ENCODE measurements around the gene SRI.
"Not testable (repeated sequence)": the region's sequence is repeated elsewhere in the genome, so short reads cannot be mapped to it uniquely, and the experiment has no call there.

SRI gene

DNA sequence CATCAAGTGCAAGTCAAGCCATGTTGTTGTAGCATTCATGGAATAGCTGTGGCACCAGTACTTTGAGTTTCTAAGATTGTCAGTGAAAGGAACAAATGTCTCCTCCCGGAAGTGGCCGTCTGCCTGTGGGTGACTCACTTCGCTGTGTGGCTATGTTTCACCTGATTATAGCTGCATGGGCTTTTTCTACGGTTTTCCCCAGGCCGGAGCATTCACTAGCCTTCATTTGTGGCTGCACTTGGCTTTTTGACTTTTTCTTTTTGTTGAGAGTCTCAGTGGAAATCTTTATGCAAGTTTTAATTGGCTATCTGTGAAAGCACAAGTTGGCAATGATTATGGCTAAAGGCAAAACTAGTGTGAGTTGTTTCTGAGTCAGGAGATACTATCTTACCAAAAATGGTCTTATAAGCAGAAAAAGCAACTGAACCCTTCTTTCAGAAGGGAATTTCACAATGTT, 35.0 kb downstream of the SRI start:
- TF ChIP-seq POLR2A (IDR thresholded peaks at IDR 0.05; ENCODE audit: low read length) (no peak), GATA1 (IDR thresholded peaks at IDR 0.05; ENCODE audit: low read depth, low read length) (no peak)
- DNase-seq: peak in 1 of 2 experiments; percentile 5

DNA sequence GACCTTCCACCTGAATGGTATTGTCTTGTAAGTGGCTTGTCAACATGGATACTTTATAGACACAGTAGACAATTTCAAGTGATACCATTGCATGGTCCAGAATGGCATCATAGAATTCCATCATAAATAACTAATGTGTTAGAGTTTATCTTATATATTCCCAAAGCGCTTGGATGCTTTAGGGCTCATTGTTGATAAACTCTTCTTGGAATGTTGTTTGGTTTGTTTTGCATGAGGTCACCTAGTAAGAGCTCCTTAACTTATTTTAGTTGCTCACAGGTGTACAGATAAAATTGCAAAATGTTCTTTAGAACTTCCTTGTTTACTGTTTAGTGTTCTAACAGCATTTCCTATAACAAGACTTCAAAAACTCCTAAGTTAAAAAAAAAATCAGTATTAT, 36.8 kb downstream of the SRI start:
- TF ChIP-seq POLR2A (IDR thresholded peaks at IDR 0.05; ENCODE audit: low read length) (no peak), GATA1 (IDR thresholded peaks at IDR 0.05; ENCODE audit: low read depth, low read length) (no peak)
- no peak for DNase-seq

DNA sequence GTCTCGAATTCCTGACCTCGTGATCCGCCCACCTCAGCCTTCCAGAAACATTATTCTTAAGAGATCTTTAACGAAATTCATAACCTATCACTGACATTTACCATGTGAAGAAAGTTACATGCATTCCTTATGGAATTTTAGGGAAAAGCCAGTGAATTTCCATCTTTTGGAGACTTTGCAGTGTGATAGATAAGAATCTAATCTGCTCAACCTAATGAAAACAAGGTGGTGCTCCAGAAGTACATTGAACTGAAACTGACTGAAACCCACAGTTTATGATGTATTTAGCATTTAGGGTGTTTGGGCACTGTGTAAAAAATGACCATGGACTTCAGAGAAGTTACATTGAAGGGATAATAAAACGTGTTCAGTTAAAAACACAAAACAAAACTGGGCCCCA, 43.6 kb downstream of the SRI start:
- TF ChIP-seq POLR2A (IDR thresholded peaks at IDR 0.05; ENCODE audit: low read length) (no peak), GATA1 (IDR thresholded peaks at IDR 0.05; ENCODE audit: low read depth, low read length) (no peak)
- DNase-seq: no peak

- TF ChIP-seq GATA1 (IDR thresholded peaks at IDR 0.05; ENCODE audit: low read depth, low read length): no peak
- TF ChIP-seq POLR2A (IDR thresholded peaks at IDR 0.05; ENCODE audit: low read length): no peak
- DNase-seq: no peak
These were observed 47.0 kb downstream of the SRI start for GRCh38 chr7:88172842-88173241.

- no peak for TF ChIP-seq GATA1 (IDR thresholded peaks at IDR 0.05; ENCODE audit: low read depth, low read length)
- no peak for TF ChIP-seq POLR2A (IDR thresholded peaks at IDR 0.05; ENCODE audit: low read length)
- peak; percentile 27 to 53 for DNase-seq
These were observed 50.0 kb downstream of the SRI start for GRCh38 chr7:88169717-88170320.

DNA sequence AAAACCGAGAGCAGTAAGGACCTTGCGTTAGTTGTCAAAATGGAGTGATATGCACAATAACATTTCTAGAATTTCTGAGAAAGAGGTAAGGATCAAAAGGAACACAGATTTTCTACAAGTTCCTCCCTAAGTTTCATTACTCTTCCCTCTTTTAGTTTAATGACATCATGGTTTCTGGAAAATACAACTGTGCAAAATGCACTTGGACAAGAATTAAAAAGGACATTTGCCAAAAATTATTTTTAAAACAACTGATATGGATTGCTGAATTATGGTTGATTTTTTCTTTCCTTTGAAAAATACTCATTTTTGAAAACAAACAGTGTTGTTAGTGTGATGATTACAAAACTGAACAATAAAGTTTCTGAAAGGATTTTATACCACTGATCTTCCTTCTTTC, 52.1 kb downstream of the SRI start:
- TF ChIP-seq GATA1 (IDR thresholded peaks at IDR 0.05; ENCODE audit: low read depth, low read length) (no peak), POLR2A (IDR thresholded peaks at IDR 0.05; ENCODE audit: low read length) (no peak)
- DNase-seq: no peak

DNA sequence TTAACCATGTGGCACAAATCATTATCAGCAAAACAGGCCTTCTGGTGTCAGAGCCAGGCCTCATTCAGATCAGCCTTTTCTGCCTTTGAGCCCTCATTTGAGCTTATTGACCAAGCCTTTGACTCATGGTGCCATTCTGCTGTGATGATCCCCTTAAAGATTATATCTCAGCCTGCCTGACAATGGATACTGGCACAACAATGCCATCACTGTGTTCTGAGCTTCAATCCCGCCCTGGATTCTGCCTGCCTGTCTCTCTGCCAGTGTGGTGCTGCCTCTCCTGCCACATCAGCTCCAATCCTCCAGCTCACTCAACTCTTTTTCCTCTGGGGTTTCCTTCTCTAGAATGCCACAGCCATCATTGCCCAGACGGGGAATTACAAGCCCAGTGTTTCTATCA, 52.6 kb downstream of the SRI start:
- DNase-seq: no peak
- TF ChIP-seq GATA1 (IDR thresholded peaks at IDR 0.05; ENCODE audit: low read depth, low read length) (no peak), POLR2A (IDR thresholded peaks at IDR 0.05; ENCODE audit: low read length) (no peak)

DNA sequence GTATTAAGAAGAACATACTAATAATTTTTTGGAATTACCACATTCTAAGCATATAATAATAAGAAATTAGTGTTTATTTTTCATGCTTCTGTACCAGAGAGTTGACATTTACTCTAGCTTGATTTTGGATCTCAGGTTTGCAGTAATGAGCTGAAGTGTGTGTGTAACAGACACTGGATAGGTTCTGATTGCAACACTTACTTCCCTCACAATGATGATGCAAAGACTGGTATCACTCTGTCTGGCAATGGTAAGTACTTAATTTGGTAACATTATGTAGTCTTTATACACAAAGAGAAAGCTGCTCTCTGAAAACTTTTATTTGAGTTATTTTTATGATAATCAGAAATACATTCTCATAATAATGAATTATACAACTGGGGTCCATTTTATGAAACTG, 54.1 kb downstream of the SRI start:
- no peak for DNase-seq
- no peak for TF ChIP-seq GATA1 (IDR thresholded peaks at IDR 0.05; ENCODE audit: low read depth, low read length)
- TF ChIP-seq POLR2A (IDR thresholded peaks at IDR 0.05; ENCODE audit: low read length): no peak

- DNase-seq: not testable (repeated sequence)
These were observed 60.1 kb downstream of the SRI start for GRCh38 chr7:88159741-88160140.

GRCh38 chr7:88156356-88156755, 63.5 kb downstream of the SRI start:
- no peak for DNase-seq
- TF ChIP-seq POLR2A (IDR thresholded peaks at IDR 0.05; ENCODE audit: low read length) (no peak), GATA1 (IDR thresholded peaks at IDR 0.05; ENCODE audit: low read depth, low read length) (no peak)

DNA sequence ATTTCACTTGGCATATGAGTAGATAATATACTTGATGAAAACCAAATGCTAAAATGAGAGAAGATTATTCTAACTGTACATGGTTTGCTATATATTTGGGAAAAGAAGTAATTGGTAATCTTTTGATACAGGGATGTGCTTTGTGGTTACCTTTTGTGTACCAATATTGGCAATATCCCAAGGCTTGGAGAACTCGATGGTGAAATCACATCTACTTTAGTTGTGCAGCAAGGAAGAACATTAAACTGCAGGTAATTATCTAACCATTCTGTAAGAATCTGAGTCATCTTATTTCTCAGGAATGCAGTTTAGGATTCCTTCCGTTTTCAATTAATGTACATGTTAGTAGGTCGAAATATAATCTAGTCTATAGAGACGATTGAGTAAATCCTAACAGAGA, 64.1 kb downstream of the SRI start:
- no peak for DNase-seq
- TF ChIP-seq POLR2A (IDR thresholded peaks at IDR 0.05; ENCODE audit: low read length): no peak
- no peak for TF ChIP-seq GATA1 (IDR thresholded peaks at IDR 0.05; ENCODE audit: low read depth, low read length)

All from erythroblast (primary cell).